Measurements from ENCODE around the gene AGFG1.
"Not testable (repeated sequence)": the region's sequence is repeated elsewhere in the genome, so short reads cannot be mapped to it uniquely, and the experiment has no call there.

The AGFG1 gene

DNA sequence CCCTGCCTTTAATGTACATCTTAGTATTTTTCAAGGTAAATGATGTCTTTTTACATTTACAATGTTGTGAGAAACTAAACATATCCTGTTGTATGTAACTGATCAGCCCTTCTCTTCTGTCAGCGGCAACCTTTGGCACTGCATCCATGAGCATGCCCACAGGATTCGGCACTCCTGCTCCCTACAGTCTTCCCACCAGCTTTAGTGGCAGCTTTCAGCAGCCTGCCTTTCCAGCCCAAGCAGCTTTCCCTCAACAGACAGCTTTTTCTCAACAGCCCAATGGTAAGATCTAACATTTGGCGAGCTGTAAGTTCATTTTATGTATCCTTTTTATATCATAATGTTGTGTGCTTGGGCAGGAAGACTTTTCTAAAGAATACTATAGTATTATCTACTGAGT is 79.9 kb downstream of the AGFG1 start:
- DNase-seq, result no peak

DNA sequence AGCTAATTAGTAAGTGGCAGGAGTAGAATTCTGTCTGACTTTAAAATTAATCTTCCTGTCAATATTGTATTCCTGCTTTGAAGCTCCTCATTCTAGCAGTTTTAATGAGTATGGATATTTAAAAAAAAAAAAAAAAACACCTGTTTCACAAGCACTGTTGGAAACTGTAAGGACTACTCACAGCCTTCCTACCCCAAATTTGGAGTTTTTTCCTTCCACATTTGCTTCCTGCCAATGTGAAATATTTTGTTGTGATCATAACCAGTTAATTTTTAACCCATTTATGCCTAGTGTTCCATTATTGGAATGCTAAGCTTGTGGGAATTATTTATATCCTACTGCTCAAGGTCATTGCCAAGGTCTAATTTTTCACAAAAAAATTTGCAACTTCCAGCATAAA is 90.6 kb downstream of the AGFG1 start:
- no peak for DNase-seq

DNA sequence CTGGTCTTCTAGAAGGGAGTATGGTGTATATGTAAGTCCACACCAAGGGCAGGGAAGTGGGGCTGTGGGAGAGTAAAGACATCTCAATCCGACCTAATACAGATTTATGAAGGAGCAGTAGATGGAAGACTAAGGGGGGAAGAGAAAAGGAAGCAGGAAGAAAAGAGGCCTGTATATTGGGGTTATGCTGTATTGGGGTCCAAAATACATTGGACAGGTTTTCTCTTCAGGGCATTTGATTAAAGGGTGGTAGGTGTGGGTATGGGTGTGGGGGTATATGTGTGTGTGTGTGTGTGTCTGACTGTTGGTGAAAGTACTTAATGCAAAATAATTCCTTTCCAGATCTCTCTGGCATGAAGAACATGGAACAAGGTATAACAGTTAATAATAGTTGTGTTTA is 93.1 kb downstream of the AGFG1 start:
- DNase-seq, result no peak

DNA sequence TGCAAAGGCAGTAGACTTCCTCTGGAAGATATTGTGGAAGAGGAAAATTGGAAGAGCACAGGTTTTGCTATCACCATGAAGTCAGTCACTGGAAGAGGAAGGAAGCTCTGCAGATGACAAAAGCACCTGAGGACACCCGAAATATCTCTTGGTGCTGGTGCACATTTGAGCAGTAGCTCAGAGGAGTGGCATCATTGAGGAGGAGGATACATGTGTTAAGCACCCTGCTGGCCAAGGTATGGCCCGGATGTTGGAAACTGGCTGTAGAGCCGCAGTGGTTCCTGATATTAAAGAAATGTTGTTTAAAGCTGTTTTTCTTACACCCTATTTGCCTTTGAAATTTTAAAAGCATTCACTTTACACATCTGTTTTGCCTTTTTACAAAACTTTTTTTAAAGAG is 94.1 kb downstream of the AGFG1 start:
- no peak for DNase-seq

DNA sequence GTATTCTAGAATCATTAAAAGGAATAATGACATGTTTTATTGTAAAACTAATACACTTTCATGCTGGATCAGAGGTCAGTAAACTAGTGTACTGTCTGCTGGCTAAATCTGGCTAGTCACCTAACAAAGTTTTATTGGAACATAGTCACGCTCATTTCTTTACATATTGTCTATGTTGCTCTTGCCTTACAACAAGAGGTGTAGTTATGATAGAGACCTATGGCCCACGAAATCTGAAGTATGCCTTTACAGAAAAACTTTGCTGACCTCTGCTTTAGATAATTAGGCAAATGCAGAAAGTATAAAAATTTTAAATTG is 96.9 kb downstream of the AGFG1 start:
- no peak for DNase-seq

DNA sequence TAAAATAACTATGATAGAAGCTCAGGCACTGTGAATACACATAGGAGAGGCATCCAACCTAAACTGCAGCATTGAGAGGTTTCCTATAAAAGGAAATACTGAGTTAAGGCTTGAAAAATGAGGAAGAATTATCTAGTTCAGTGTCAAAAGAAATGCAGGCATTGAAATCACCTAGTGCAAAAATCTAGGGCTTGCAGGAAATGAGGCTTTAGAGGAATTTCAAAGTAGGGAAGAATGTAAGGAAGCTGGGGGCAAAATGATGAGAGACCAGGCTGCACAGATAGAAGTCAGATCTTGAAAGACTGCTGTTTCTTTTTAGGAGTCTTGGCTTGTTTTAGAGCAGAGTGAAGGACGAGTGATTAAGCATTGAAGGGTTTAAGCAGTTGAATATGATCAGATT is 98.7 kb downstream of the AGFG1 start:
- no peak for DNase-seq

DNA sequence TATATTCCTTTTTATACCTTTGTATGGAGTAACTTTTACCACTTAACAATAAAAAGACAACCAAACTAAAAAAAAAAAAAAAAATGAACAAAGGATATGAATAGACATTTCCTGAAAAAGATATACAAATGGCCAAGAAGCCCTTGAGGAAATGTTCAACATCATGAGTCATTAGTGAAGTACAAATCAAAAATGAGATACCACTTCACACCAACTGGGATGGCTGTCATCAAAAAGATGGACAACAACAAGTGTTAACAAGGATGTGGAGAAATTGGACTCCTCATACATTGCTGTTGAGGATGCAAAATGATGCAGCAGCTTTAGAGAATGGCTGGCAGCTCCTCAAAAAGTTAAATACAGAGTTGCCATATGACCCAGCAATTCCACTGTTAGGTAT is 104.2 kb downstream of the AGFG1 start:
- no peak for DNase-seq

DNA sequence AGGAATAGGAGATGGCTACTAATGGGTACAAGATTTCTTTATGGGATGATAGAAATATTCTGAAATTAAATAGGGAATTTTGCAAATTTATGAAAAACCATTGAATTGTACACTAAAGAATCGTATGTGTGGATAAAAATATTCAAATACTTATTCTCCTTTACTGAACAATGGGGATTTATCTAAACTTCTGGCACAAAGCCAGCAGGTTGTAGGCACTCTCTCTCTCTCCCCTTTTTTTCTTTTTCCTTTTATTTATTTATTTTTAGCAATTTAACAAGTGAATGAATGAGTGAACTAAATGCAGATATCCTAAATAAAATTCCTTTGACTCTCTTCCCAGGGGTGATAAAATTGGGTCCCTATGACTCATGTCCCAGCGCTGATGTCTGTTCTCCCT is 104.9 kb downstream of the AGFG1 start:
- no peak for DNase-seq

DNA sequence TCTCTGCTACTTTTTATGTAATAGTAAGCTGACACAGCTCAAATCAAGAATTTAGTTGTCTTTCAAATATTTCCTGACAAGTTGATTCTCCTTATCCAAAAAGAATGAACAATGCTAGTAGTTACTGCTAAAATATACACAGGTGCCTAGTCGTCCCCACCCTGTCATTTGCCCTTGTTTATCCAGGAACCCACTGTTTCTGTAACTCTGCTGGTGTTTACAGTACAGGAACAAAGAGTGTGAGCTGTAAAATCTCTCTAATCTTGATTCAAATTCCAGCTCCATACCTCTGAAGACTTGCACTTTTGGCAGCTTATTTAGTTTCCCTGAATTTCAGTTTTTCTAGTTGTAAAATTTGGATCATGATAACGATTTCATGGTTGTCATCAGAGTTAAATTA is 105.6 kb downstream of the AGFG1 start:
- no peak for DNase-seq

DNA sequence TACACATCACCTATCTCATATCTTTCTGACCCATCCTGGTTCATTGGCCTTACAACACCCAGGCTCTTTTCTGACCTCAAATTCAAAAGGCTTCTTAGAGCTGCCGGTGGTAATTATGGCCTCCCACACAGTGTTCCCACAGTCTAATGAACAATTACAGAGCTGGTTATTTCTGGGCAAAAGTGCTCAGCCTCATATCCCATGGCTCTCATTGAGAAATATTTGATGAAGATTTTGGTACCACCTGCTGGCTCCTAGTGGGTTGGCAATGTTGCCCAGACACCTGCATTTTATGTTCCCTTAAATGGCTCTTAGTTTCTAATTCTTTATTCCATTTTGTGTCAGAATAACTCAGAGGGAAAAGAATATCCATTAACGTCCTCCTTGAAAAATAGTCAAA is 106.7 kb downstream of the AGFG1 start:
- no peak for DNase-seq

DNA sequence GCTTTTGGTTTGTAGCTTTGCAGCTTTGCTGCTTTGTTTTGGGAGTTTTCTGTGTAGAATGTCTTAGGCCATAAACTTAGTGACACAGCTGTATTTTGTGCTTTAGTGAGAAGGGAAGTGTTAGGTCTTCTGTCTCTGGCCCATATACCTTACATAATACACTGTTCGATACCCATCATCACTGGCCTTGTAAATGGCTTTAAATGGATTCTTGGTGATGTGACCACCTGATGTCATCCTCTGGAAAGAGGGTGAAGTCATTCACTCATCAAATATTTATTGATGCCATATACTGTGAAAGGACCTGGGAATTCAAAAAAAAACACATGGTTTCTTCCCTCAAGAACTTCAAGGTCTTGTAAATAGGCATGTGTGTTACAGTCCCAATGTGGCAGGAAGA is 107.8 kb downstream of the AGFG1 start:
- DNase-seq, result no peak

DNA sequence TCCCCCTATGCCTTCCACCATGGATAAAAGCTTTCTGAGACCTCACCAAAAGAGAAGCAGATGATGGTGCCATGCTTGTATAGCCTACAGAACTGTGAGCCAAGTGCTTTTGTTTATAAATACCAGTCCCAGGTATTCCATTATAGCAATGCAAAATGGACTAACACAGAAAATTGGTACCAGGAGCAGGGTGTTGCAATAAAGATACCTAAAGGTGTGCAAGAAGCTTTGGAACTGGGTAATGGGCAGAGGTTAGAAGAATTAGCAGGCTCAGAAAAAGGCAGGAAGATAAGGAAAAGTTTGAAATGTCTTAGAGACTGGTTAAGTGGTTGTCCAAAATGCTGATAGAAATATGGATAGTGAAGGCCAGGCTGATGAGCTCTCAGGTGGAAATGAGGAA is 110.4 kb downstream of the AGFG1 start:
- no peak for DNase-seq

DNA sequence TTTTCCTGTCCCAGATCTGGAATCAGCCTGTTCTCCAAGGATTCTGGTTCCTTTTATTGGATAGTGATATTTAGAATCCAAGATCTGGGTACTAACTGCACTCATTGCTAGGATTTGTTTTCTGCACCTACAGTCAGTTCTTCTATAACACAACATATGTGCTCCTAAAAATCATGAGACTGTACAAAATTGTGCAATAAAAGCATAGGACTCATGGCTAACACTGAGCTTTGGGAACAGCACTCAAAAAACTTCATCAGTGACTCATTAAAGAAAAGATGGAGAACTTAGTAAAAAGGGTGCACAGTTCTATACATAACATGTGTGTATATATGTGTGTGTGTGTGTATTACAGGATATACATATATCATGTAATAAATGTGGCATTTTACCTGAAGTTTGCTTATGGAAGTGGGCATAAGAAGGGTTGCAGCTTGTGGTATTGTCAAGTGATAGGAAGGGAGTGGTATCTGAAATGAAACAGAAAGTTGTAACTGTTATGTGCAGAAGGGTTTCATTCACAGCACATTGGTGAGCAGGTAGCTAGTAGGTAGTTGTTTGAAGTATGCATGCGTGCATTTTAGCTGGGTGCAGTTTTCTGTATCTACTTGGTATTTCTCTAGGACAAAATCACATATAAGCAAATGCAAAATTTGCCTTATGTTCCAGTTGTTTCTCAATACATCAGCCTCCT is 120.9 kb downstream of the AGFG1 start:
- DNase-seq, result no peak

DNA sequence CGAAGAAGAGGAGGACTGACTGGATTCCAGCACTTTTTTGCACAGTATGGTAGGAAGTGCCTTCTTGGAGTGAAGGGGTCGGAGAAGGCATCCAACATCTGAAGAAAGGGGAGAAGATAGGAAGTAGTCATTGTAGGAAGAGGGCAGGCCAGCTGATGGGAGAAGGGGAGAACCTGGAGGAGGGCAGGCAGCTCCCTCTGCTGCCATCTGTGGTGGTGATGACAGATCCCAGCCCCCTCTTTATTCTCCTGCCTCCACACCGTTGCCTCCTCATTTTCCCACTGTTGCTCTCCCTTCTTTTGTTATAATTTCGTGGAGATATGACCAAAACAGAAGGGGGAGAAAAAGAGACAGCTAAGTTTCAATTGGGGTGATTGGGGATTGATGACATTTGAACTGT is 123.8 kb downstream of the AGFG1 start:
- no peak for DNase-seq

DNA sequence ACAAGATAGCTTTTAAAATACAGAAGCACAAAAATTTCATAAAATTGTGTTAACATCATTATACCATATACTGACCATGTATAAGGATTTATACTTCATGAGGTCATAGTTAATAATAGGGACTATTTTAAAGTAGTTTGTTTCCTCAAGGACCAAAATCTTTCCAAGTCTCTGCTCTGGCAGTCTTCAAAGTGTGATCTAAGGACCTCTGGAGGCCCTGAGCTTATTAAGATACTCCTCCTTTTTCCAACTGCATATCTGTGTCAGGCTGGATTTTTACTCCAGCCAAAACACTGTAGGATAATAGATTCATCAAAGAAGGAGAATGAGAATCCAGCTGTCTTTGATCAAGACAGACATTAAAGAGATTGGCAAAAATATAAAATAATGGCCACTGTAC is 125.1 kb downstream of the AGFG1 start:
- DNase-seq, result no peak

DNA sequence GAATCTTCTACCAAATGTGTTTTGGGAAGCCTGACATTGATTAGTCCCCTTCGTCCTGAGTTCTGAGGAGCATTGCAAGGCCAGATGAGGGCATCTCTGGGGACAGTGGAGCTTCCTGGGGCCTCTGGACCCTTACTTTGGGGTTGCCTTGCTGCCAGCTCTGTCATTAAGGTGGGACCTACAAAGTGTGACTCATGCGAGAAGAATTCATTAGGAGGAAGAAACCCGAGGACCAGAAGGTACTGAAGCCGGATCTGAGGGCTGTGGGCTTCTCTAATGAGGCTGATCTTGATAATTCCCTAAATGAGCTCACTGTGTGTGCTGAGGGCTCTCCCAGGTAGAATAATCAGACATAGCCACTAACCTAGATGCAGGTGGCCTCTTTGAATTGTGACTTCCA is 126.0 kb downstream of the AGFG1 start:
- no peak for DNase-seq

DNA sequence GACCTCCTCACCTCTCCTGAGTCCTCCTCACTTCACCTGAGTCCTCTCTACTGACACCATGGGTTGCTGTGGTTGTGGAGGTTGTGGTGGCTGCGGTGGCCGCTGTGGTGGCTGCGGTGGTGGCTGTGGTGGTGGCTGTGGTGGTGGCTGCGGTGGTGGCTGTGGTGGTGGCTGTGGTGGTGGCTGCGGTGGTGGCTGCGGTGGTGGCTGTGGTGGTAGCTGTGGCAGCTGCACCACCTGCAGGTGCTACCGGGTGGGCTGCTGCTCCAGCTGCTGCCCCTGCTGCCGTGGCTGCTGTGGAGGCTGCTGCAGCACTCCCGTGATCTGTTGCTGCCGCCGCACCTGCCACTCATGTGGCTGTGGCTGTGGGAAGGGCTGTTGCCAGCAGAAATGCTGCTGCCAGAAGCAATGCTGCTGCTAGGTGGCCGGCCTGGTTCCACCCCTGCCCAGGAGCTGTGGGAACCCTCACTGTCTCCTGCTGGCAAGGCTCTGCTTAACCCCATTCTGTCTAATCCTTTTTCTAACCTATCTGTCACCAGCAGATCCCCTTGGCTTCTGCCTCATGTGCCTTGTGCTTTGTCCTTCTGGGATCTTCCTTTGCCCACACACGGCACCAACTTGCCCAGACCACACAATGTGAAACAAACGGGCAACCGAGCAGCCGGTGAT is 127.0 kb downstream of the AGFG1 start, which contains the start of gene SCYGR2:
SCYGR2 (plus strand) TSS at position 59 of the 669 bp plus-strand sequence; CDS start at position 59, 0 bp downstream.
- DNase-seq, result not testable (repeated sequence)

DNA sequence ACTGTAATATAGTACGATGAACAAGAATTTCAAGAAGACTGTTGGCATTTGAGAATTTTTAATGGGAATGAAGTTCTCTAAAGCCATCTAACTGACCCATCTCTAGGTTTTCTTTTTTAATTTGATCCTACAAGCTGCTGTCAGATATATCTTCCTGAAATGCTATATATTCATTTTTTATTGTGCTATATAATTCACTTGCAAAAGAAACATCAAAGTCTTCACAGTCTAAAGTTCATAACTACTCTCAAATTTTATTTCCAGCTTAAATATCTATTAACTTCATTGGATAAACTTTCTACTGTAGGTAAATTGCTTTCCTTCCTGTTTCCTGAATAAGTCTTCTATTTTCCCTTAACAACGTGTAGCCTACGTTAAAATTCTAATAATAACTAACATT is 130.4 kb downstream of the AGFG1 start:
- no peak for DNase-seq

DNA sequence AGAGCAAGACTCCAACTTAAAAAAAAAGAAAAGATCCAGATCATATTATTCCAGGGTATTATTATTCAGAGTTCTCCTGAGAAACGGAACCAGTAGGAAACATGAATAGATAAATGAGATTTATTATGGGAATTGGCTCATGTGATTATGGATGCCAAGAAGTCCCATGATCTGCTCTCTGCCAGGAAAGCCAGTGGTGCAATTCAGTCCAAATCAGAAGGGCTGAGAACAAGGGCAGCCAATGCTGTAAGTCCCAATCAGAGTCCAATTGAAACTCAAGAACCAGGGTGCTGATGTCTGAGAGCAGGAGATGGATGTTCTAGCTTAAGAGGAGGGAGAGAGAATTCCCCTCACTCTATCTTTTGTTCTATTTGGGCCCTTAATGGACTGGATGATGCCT is 134.5 kb downstream of the AGFG1 start:
- no peak for DNase-seq

DNA sequence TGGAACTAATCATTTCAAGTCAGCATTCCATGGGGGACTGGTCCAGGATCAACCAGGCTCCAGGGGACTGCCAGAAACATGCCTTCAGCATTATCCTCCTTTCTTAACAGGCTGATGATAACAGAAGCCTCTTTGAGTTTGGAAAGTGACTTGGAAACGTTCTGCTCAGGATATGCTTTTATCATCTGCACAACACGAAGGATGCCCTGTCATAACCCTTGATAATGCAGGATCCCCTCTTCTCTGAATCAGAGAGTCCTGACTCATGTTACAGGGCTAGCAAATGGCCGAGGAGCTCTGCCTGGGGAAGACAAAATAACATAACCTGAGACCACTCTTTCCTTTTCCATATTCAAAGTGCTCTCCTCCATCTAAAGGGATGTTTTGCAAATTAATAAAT is 136.0 kb downstream of the AGFG1 start:
- DNase-seq, result no peak

DNA sequence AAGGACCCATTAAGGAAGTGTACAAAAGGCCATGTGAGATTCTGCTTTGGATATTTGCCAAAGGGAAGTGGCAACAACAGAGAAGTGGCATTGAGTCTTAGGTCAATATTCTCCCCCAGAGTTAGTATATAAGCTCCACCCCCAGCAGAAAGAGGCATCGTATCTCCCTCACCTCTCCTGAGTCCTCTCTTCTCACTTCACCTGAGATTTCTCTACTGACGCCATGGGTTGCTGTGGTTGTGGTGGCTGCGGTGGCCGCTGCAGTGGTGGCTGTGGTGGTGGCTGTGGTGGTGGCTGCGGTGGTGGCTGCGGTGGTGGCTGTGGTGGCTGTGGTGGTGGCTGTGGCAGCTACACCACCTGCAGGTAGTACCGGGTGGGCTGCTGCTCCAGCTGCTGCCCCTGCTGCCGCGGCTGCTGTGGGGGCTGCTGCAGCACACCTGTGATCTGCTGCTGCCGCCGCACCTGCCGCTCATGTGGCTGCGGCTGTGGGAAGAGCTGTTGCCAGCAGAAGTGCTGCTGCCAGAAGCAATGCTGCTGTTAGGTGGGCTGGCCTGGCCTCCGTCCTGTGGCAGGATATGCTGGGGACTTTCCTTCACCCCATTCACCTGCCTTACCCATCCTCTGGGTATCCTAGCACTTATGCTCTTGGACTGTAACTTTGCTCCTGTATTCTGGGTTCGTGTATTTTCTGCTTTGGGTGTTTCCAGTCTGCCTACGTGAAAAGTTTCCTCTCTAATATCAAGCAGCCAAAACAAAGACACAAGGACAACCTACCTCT is 136.8 kb downstream of the AGFG1 start:
- no peak for DNase-seq

DNA sequence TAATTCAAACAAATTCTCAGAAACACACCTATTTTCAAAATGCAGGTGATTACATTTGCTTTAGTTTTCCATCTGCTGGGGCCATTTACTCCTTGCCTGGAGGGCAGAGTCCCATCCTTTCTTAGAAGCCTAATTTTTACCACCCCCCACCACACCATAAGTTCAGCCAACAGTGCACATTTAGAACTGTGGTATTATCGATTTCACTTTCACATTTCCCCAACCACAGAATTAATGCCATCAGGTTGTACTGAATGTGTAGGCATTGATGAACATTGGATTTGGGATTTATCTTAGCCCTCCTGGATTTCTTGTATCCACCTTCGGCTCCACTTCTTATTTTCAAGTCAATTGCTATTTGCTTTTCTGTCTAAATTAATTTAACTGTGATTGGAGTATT is 138.2 kb downstream of the AGFG1 start:
- DNase-seq, result no peak
